ENCODE measurements around the gene CNTNAP5. TPM values are rescaled to one million over a fixed set of nuclear protein-coding genes. Genes with fewer than 3 reads are reported as not detected.

Gene CNTNAP5
- total and polyA plus RNA-seq, 2 of the 4 experiments (the other 2 are of a cell fraction), result not detected

DNA sequence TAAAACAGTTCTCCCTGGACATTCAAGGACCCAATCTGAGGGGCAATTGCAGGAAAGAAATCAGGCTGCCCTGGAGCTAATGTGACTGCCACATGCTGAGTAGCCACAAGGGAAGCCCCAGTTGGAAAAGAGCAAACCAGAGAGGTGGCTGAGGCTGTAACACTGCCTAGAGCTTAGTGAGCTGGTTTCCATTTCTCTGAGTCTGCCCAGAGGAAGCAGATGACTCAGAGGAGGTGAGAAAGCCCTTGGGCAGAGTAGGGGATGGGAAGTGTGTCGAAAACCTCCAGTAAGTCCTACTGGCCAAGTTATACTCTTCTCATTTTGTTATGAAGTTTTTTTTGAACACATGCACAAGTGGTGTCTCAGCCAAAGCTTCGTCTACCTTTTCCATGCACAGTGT, 753.0 kb downstream of the CNTNAP5 start:
- no peaks in the 10 kb centered on the region for H3K9me1 ChIP-seq (ENCODE audit: insufficient read depth, low read length)
- H3K23ac ChIP-seq (ENCODE audit: low read depth, low read length), result no peak overlapping the region
- no peak overlapping the region for H3K14ac ChIP-seq (replicated peaks; ENCODE audit: low read depth, low read length)
- H3K27me3 ChIP-seq (ENCODE audit: control insufficient read depth, insufficient read depth, low read length), result no peaks in the 10 kb centered on the region
- H3K36me3 ChIP-seq (ENCODE audit: control insufficient read depth, insufficient read depth, low read length), result no peaks in the 10 kb centered on the region
- H2AK5ac ChIP-seq (ENCODE audit: low read depth, low read length), result no peak overlapping the region
- BruUV-seq (replicated peaks), result no TSS peak
- WGBS, 2 experiments (ENCODE audit: extremely low coverage in 2 of 2, insufficient read length in 1 of 2), result 60% methylated on average over 1 of the region's 2 CpGs; no CpG with 5 or more reads in 1 of the 2 experiments
- H3K4me2 ChIP-seq (ENCODE audit: low read depth, low read length), result no peak overlapping the region
- H4K8ac ChIP-seq (ENCODE audit: low read depth in 2 of 2, low read length in 2 of 2), result no peak overlapping the region
- in situ Hi-C loops (cut with MboI; ENCODE audit: low sequenced_read_pairs), result no loop called here
- ATAC-seq (ENCODE audit: low read depth) (peak; percentile 72), DNase-seq (peak; percentile 46)
- H3K79me1 ChIP-seq (ENCODE audit: low read depth in 1 of 2, low read length in 2 of 2), result no peaks in the 10 kb centered on the region
- H3K4me1 ChIP-seq (ENCODE audit: control insufficient read depth, insufficient read depth, low read length), result no peaks in the 10 kb centered on the region
- intact Hi-C loops (cut with micrococcal nuclease), result no loop called here
- H2BK120ac ChIP-seq (ENCODE audit: low read depth, low read length), result no peak overlapping the region
- H4K20me1 ChIP-seq (ENCODE audit: insufficient read depth, low read length), result no peaks in the 10 kb centered on the region
- H2AK9ac ChIP-seq (replicated peaks; ENCODE audit: low read depth, low read length, poor library complexity), result no peak overlapping the region
- H3K56ac ChIP-seq (ENCODE audit: extremely low read depth, insufficient read depth, low read length), result no peak overlapping the region
- no peaks in the 10 kb centered on the region for H3K9me3 ChIP-seq (ENCODE audit: control insufficient read depth, insufficient read depth, low read length)
- H4K91ac ChIP-seq (ENCODE audit: insufficient read depth, low read depth, low read length), result no peak overlapping the region
- no peak overlapping the region for H3K9ac ChIP-seq (ENCODE audit: low read depth, low read length)
- no peak overlapping the region for H2BK5ac ChIP-seq (ENCODE audit: low read depth, low read length, poor library complexity, severe bottlenecking)
- dilution Hi-C loops (cut with HindIII; ENCODE audit: low sequenced_read_pairs, unreplicated experiment), result no loop called here
- POLR2A ChIA-PET (ENCODE audit: unreplicated experiment), result no interaction called here
- H3K18ac ChIP-seq (ENCODE audit: low read depth, low read length), result no peak overlapping the region
- no peak overlapping the region for H3K27ac ChIP-seq (ENCODE audit: insufficient read depth, low read length)
- H2BK20ac ChIP-seq (ENCODE audit: low read depth, low read length), result no peak overlapping the region
- no peak overlapping the region for H4K5ac ChIP-seq (ENCODE audit: low read depth, low read length)
- TF ChIP-seq MXI1 (IDR thresholded peaks at IDR 0.05; ENCODE audit: borderline replicate concordance, low read depth, low read length), result no peak
- no peak for TF ChIP-seq FOS (IDR thresholded peaks at IDR 0.05; ENCODE audit: low read depth, low read length)
- TF ChIP-seq SMC3 (IDR thresholded peaks at IDR 0.05; ENCODE audit: low read depth, low read length), result no peak
- no peak for TF ChIP-seq RCOR1 (IDR thresholded peaks at IDR 0.05; ENCODE audit: insufficient replicate concordance, low read length)
- no peak for TF ChIP-seq MAZ (IDR thresholded peaks at IDR 0.05; ENCODE audit: borderline replicate concordance, low read depth, low read length)
- CTCF ChIA-PET, result interaction anchor here (1.1 kb wide), 1 partner anchor 270 kb away, joined by 4 read pairs; no protein-coding TSS in a partner anchor
- H2AFZ ChIP-seq (replicated peaks; ENCODE audit: low read length, poor library complexity), result no peak overlapping the region
- H2BK15ac ChIP-seq (ENCODE audit: low read depth, low read length), result no peak overlapping the region
- no peak overlapping the region for H3K4ac ChIP-seq (ENCODE audit: low read depth, low read length)
- no peak overlapping the region for H3K4me3 ChIP-seq (ENCODE audit: insufficient read depth, low read depth, low read length)

Measured in IMR-90 (cell line).